NB4 (cell line): ENCODE results near the gene CD28.

Experiments
- DNase-seq: peaks from one replicate; pipeline ENCODE4 v3.0.0; 2010; ENCODE audit warnings: low read depth
- H3K4me3 ChIP-seq: one replicate; pipeline ENCODE4 v1.5.1; 2011; ENCODE audit warnings: mild to moderate bottlenecking, low read depth, low read length, moderate library complexity
- MAX ChIP-seq: IDR thresholded peaks from 2 replicates; pipeline ENCODE4 v1.6.1; 2011; ENCODE audit warnings: low read depth, low read length
- MYC ChIP-seq: IDR thresholded peaks from 2 replicates; pipeline ENCODE4 v1.6.1; 2011; ENCODE audit warnings: low read depth, low read length
- POLR2A ChIP-seq: IDR thresholded peaks from 2 replicates; pipeline ENCODE4 v1.6.1; 2011; ENCODE audit warnings: mild to moderate bottlenecking; ENCODE audit not compliant: insufficient read length; ENCODE audit errors: extremely low read depth
- TF ChIP-seq, protein P1 (sequence below): IDR thresholded peaks from one replicate; pipeline ENCODE4 v1.5.1; 2012; ENCODE audit warnings: low read depth, low read length

The CD28 gene

GRCh38 chr2:203687165-203687564, 19.3 kb upstream of the CD28 start:
- H3K4me3 ChIP-seq: no peak overlapping the region
- no peak for DNase-seq
- TF ChIP-seq, protein P1, sequence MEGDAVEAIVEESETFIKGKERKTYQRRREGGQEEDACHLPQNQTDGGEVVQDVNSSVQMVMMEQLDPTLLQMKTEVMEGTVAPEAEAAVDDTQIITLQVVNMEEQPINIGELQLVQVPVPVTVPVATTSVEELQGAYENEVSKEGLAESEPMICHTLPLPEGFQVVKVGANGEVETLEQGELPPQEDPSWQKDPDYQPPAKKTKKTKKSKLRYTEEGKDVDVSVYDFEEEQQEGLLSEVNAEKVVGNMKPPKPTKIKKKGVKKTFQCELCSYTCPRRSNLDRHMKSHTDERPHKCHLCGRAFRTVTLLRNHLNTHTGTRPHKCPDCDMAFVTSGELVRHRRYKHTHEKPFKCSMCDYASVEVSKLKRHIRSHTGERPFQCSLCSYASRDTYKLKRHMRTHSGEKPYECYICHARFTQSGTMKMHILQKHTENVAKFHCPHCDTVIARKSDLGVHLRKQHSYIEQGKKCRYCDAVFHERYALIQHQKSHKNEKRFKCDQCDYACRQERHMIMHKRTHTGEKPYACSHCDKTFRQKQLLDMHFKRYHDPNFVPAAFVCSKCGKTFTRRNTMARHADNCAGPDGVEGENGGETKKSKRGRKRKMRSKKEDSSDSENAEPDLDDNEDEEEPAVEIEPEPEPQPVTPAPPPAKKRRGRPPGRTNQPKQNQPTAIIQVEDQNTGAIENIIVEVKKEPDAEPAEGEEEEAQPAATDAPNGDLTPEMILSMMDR: no peak
- TF ChIP-seq MAX (no peak), POLR2A (no peak), MYC (no peak)

- no peak overlapping the region for H3K4me3 ChIP-seq
- DNase-seq: peak; percentile 86
- TF ChIP-seq MYC (no peak), MAX (no peak), POLR2A (no peak)
- TF ChIP-seq, protein P1: no peak
Observed at GRCh38 chr2:203688798-203689197, 17.6 kb upstream of the CD28 start.

- TF ChIP-seq MAX: no peak
- TF ChIP-seq POLR2A: no peak
- no peak for TF ChIP-seq MYC
- TF ChIP-seq, protein P1: no peak
- no peak overlapping the region for H3K4me3 ChIP-seq
- DNase-seq: no peak
Observed at GRCh38 chr2:203689426-203690116, 16.9 kb upstream of the CD28 start.

- TF ChIP-seq MYC (no peak), MAX (no peak)
- H3K4me3 ChIP-seq: no peak overlapping the region
- no peak for DNase-seq
Observed at GRCh38 chr2:203690117-203690431, 16.4 kb upstream of the CD28 start.

- H3K4me3 ChIP-seq: no peak overlapping the region
- TF ChIP-seq POLR2A (no peak), MYC (no peak), MAX (no peak)
- TF ChIP-seq, protein P1: no peak
- no peak for DNase-seq
Observed at GRCh38 chr2:203690441-203691047, 15.9 kb upstream of the CD28 start.

GRCh38 chr2:203691149-203691548, 15.3 kb upstream of the CD28 start:
- TF ChIP-seq POLR2A (no peak), MYC (no peak), MAX (no peak)
- TF ChIP-seq, protein P1: no peak
- no peak for DNase-seq
- H3K4me3 ChIP-seq: no peak overlapping the region
